ENCODE data around the gene VPS4A.

DNA sequence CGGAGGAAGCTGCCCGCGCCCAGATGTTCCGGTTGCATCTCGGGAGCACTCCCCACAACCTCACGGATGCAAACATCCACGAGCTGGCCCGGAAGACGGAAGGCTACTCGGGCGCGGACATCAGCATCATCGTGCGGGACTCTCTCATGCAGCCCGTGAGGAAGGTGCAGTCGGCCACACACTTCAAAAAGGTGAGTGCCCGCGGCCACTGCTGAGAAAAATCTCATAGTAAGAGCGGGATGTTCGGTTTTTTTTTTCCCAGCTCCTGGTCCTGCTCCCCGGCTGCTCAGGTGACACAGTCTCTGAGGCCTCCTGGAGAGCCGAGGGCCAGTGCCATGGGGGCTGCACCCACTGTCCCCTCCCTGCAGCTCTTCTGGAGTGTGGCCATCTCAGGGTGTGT is 9.9 kb downstream of the VPS4A start:
- TF ChIP-seq, protein P1, sequence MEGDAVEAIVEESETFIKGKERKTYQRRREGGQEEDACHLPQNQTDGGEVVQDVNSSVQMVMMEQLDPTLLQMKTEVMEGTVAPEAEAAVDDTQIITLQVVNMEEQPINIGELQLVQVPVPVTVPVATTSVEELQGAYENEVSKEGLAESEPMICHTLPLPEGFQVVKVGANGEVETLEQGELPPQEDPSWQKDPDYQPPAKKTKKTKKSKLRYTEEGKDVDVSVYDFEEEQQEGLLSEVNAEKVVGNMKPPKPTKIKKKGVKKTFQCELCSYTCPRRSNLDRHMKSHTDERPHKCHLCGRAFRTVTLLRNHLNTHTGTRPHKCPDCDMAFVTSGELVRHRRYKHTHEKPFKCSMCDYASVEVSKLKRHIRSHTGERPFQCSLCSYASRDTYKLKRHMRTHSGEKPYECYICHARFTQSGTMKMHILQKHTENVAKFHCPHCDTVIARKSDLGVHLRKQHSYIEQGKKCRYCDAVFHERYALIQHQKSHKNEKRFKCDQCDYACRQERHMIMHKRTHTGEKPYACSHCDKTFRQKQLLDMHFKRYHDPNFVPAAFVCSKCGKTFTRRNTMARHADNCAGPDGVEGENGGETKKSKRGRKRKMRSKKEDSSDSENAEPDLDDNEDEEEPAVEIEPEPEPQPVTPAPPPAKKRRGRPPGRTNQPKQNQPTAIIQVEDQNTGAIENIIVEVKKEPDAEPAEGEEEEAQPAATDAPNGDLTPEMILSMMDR (IDR thresholded peaks at IDR 0.05) = no peak
- TF ChIP-seq RAD21 (IDR thresholded peaks at IDR 0.05; ENCODE audit: low read length) (no peak), CHD2 (IDR thresholded peaks at IDR 0.05; ENCODE audit: low read length, partially characterized antibody) (no peak), YY1 (IDR thresholded peaks at IDR 0.05; ENCODE audit: low read depth) (no peak), RCOR1 (IDR thresholded peaks at IDR 0.05; ENCODE audit: low read length) (no peak), POLR2AphosphoS5 (IDR thresholded peaks at IDR 0.05; ENCODE audit: low read depth, low read length) (peak; percentile 35; the same call in 1 of the 2 replicates), NRF1 (IDR thresholded peaks at IDR 0.05; ENCODE audit: low read depth, low read length) (no peak), MXI1 (IDR thresholded peaks at IDR 0.05; ENCODE audit: low read depth, low read length) (no peak), EP300 (IDR thresholded peaks at IDR 0.05; ENCODE audit: borderline replicate concordance in 1 of 2, low read depth in 1 of 2, low read length in 1 of 2) (no peak), ELF1 (IDR thresholded peaks at IDR 0.05) (no peak)
- TF ChIP-seq, protein P2, sequence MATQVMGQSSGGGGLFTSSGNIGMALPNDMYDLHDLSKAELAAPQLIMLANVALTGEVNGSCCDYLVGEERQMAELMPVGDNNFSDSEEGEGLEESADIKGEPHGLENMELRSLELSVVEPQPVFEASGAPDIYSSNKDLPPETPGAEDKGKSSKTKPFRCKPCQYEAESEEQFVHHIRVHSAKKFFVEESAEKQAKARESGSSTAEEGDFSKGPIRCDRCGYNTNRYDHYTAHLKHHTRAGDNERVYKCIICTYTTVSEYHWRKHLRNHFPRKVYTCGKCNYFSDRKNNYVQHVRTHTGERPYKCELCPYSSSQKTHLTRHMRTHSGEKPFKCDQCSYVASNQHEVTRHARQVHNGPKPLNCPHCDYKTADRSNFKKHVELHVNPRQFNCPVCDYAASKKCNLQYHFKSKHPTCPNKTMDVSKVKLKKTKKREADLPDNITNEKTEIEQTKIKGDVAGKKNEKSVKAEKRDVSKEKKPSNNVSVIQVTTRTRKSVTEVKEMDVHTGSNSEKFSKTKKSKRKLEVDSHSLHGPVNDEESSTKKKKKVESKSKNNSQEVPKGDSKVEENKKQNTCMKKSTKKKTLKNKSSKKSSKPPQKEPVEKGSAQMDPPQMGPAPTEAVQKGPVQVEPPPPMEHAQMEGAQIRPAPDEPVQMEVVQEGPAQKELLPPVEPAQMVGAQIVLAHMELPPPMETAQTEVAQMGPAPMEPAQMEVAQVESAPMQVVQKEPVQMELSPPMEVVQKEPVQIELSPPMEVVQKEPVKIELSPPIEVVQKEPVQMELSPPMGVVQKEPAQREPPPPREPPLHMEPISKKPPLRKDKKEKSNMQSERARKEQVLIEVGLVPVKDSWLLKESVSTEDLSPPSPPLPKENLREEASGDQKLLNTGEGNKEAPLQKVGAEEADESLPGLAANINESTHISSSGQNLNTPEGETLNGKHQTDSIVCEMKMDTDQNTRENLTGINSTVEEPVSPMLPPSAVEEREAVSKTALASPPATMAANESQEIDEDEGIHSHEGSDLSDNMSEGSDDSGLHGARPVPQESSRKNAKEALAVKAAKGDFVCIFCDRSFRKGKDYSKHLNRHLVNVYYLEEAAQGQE (IDR thresholded peaks at IDR 0.05; ENCODE audit: low read depth, low read length) = no peak
